Mesenteric fat pad (tissue), 1 donor: ENCODE data around the gene RIPOR3. TPM values are rescaled to one million over a fixed set of nuclear protein-coding genes. Genes with fewer than 3 reads are reported as not detected.
"Not testable (repeated sequence)": the region's sequence is repeated elsewhere in the genome, so short reads cannot be mapped to it uniquely, and the experiment has no call there.

ENCODE experiments used
- DNase-seq: peaks from one replicate; pipeline ENCODE4 v3.0.0-alpha.2; 2020; ENCODE audit warnings: low spot score
- total RNA-seq: library from RNA; stranded (reverse); fragmentation: NEBNext Ultra II Directional; extraction: Animal tissue kit (Norgen Biotek cat#: 25700); gene quantifications from one replicate; pipeline ENCODE4 v1.2.1, GENCODE V29; 2021
- donor health status: DM: yes; HTN: yes; CAD: no.

Gene RIPOR3
- total RNA-seq, 1 donor from 2014 or later, result 19.7 TPM

DNA sequence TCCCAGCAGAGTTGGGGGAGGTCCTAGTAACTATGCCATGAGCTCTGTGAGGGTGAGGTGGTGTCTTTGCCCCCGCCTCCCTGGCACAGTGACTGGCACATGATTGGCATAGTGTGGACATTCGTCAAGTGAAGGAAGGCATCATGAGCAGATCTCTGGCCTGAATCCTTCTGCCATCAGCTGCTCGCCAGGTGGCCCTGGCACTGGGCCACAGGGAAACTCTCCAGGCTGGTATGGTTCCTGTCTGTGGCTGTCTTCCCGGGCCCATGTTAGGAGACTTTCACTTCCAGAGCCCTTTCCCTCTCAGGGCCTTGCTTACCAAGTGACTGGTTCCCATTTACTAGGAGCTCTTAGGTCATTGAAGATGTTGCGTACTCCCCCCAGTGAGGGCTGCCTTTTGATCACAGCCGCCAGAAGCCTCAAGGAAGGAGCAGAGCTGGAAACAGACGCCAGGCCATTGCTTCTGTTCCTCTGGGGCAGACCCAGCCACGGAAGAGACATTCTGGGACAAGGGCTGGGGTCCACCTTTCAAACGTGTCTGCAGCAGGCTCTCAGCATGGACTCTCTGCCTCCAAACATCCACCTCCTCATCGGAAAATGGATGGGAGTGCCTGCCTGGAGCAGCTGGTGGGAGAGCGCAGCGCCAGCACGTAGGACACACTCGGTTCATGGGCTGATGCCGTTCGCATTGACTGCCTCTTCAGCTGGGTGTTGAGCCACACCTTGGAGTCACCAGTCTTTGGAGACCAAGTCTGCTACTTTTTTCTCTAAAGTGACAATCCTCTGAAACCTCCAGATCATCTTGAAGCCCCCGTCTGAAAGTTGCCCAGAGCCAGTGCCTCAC, 113.9 kb downstream of the RIPOR3 start:
- DNase-seq, result peak; percentile 71

DNA sequence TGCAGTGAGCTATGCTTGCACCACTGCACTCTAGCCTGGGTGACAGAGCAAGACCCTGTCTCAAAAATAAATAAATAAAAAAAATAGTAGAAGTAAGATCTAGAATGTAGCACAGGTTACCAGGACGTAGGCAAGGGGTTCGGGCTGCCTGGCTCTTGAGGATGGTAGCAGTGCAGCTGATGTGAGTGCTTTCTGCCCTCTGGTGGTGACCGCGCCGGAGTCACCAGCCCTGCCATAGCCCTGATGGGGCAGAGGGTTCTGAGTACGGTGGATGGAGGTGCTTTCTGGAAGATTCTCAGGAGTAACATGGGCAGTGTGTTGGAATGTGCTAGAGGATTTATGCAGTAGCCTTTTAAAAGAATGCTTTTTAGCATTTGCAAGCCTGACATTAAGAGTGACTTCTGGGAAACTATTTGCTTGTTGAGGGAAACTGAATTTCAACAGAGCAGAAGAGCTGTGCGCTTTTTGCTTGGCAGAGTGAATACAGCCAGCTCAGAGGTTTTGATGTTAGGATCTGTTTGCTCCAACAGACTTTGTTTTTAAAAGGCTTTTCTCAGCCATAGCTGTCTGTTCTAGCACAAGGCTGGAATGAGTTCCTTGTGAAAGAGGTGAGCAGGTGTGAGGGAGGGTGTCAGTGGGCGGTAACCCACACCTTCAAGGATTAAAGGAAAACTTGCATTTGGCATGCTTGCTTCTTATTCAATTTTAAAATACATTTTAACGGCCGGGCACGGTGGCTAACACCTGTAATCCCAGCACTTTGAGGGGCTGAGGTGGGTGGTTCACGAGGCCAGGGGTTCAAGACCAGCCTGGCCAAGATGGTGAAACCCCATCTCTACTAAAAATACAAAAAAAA, 115.2 kb downstream of the RIPOR3 start:
- DNase-seq, result peak; percentile 16

DNA sequence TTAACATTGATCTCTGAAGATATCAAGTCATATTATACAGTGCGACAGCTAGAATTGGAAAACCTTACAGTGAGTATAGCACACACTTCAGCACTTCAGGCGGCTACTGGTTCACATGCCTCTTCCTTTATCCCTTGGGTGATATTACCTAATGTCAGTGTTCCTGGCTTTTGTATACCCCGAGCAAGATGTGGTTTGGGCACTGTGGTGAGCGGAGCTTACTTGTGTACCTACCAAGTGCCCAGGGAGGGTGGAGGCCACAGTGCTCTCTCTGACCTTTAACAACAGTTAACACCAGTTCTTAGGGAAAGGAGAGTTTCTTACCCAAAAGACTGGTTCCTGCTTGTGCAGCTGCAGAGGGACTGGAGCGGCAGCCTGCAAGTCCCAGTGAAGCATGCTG, 116.8 kb downstream of the RIPOR3 start:
- DNase-seq, result no peak

DNA sequence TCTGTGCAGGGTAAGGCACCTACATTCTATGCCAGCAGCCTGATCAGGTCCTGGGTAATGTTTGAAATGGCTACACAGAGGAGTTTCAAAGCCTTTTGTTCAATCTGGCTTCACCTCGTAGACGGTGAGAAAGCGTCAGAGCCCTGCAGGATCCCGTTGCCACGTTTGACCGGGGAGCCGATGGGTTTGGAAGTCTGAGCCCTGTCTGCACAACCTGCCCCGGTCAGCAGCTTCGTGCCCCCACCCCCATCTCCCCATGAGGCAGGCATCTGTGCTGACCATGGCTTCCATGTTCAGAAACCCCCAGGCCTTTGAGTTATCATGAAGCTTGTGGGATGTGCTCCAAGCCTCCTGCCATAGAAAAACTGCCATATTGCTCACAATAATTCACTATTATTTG, 117.2 kb downstream of the RIPOR3 start:
- DNase-seq, result no peak

DNA sequence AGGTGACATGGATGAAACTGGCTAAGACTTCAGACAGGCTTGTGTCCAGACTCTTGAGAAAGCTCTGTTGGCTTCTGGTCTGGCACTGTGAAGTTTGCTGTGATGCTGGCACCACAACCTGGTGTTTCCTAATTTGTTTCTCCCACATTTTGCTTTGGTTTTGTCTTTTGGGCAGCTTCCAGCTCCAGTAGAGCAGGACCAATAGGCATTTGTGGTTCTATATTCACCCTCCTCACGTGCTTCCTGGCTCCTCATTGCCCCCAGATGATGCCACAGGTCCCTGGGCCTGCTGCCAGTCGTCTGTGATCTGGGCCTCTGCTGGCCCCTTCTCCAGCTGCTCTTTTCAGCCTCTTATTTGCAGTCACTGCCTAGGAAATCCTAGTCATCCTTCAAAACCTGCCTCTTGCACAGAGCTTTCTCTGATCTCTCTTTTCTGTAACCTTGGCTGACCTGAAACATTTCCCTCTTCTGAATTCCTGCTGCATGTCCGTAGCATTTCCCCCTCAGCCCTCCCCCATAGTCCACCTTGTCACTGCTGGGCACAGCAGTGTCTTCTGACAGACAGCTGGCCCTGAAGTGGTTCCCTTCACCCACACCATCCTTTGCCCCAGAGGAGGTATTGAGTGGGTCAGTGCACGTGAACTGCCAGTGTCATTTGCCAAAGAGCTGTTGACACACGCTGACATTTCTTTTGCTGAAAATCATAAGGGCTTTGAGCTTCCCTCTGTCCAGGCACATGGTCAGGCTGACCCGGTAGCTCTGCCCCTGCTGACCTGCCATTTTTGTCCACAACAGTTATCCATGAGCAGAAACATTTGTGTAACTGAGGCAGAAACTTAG, 118.2 kb downstream of the RIPOR3 start:
- DNase-seq, result no peak

DNA sequence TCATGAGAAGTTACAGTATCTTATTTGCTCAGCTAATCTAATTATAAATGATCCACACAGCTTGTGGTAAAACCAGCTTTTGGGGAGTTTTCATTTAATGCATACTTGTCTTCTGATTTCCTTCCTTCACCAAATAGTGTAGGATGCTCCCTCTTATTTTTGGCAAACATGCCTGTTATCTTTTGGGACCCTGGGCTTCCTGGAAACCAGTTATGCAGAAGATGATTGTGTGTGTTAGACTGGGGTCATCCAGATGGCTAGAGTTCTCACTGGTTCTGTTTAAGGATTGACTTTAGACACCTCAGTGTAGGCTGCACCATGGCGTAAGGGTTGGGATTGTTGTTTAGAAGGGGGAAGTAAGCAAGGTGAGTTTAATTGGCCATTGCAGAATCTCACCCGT, 119.9 kb downstream of the RIPOR3 start:
- no peak for DNase-seq

DNA sequence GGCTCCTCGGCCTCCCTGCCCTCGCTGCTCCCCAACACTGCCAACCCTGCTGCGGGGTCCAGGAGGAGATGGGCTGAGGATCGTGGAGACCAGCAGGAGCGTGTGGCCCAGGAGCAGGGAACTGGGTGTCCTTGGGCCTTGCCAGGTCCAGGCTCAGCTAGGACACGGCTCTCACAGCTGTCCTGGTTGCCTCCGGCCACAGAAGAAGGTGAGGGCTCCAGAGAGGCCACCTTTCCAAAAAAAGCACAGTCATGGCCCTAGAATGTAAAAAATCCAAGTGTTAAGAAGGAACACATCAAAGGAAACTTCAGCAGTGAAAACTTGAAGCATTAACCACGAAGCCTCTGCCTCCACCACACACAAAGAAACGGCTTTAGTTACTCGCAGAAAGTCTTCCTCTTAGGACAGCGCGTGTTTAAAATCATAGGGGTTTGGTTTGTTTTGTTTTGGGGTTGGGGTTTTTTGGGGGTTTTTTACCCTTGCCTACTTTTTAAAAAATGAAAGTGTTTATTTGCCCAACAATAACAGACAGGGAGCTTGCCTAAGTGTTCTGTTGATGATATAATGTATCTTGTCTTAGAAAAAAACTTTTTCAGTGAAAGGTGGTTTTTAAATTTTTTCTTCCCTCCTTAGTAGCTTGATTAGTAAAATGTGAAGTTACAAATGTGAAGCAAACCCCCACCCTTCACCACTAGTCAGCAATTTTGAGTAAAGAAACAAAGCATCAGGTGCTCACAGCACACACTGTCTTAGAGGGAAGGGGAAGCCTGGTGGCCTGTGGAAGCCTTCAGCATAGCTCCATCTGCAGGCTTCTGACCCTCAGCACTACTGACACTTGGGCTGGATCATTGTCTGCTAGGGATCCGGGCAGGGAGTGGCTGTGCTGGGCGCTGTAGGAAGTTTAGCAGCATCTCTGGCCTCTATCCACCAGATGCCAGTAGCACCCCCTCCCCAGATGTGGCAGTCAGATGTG, 121.2 kb downstream of the RIPOR3 start:
- no peak for DNase-seq

DNA sequence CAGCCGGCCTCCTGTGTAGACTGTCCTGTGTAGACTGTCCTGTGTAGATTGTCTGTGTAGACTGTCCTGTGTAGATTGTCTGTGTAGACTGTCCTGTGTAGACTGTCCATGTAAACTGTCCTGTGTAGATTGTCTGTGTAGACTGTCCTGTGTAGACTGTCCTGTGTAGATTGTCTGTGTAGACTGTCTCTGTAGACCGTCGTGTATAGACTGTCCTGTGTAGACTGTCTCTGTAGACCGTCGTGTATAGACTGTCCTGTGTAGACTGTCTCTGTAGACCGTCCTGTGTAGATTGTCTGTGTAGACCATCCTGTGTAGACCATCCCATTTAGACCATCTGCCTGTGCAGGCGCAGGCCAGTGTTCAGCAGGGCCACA, 121.9 kb downstream of the RIPOR3 start:
- DNase-seq, result not testable (repeated sequence)

DNA sequence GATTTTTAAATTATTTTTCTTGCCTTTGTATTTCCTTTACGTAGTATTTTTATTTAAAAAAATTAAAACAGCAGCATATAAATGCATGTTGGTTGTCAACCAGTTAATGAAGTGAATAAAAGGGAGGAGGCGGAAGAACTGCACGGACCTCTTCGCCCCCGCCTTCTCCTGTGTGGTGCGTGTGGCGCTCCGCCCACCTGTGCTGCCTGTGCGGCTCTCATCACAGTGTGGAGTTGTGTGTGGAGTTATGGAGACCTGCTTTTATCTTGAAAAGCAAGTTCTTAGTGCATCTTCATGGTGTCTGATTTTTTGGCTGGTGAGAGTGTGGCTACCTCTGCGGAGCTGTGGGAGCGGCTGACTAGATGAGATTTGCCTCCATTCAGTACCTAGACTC, 122.8 kb downstream of the RIPOR3 start:
- DNase-seq, result no peak

DNA sequence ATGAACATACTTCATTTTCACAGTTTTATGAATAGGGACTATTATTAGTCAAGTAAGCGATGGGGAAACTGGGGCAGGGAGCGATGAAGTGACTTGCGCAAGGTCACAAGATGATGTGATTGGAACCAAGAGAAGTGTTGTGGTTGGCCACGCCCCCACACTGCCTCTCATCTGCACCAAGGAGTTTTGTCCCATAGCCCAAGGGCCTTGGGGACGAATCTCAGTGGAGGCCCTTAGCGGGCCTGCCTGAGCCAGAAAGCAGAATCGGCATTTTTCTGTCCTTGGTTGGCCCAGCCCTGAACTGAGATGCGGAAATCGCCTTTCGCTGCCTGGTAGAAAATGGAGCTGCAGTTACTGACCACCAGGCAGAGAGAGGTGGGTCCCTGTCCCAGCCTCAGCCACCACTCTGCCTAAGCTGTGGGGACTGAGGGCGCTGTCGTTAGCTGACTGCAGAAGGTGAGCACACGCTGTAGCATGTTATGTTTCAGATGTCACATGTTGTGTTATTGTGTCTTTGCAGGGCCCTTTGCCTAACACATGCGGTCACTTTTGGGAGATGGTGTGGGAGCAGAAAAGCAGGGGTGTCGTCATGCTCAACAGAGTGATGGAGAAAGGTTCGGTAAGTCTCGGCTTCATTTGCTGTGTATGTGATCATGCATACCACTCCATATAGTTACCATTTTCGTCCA, 123.3 kb downstream of the RIPOR3 start:
- DNase-seq, result no peak

DNA sequence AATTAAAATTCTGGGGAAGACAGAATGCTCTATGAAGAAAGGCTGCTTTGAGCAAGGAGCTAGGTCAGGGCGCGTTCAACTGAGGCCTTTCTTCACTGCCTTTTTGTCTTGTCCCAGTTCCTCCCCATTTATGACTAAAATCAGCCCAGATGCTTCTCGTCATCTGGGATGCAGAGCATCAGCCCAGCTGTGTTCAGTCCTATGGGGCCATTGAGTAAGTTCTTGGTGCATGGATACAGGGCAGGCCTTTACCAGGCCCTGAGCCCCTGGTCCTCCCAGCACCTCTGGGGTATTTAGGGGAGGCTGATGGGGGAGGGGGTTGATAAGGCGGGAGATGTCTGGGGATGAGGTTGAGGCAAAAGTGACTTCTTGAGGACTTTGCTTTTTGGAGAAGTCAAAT, 125.5 kb downstream of the RIPOR3 start:
- DNase-seq, result no peak

DNA sequence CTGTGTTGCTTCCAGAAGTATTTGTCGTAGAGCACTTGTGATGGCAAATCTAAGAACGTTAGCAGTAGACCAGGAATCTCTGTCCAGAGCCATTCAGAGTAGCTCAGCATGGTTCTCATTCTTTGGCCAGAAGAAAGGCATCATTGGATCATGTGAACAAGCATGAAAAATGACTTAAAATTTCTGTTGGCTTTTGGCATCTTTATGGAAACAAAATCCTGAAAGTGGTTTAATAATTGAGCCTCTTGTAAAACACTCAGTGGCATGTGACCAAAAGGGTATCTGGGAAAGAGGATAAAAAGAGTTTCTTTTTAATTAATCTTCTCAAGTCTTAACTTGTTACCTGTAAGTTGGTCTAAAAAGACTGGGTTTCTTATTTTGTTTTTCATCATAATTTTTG, 126.0 kb downstream of the RIPOR3 start:
- DNase-seq, result no peak

DNA sequence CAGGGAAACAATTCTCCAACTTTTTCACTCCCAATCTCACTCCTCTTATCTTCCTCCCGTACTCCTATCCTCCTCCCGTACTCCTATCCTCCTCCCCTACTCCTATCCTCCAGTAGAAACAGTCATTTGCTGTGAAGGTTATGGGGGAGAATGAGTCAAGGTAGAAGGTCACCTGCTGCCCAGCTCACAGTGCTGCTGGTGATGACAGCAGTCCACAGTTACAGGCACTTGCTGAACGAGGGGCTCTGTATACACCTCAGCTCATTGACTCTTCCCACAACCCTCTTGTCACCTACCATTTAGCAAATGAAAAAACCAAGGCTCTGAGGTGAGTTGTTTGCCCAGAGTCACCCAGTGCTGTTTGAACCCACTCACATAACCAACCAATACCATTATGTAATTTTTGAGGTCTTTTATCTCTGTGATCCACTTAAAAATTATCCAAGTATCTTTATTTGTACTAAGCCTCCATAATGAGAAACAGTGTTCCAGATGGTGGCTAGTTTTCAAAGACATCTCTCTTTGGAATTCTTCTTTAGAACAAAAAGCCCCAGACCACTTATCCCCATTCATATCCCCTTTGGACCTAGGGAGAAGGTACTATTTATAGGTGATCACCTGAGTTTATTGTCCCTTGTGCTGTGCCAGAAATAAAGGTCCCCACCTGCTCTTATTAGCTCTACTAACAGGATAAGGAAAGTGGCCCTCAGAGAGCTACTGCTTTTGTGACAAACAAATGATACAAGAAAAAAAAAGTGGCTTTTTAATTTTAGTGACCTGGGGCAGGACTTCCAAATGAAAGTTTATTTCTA, 128.0 kb downstream of the RIPOR3 start:
- DNase-seq, result no peak

DNA sequence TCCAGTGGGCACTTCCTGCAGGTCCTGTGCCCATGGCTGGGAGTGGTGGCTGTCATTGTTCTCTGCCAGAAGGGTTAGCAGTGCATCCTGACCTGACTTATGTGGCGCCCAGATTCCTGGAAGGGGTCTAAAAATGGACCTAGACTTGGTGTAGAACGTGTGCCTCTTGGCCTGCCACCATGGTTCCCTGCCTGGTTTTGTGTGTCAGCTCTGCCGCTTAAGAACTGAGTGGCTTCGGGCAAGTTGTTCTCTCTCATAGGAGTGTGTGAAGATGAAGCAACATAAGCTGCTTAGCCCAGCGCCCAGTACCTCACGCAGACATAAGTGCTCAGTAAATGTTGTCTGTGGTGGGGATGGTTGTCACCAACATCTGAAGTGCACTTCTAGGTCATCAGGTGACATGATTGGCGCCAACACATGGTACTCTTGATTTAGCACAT, 129.1 kb downstream of the RIPOR3 start:
- no peak for DNase-seq

DNA sequence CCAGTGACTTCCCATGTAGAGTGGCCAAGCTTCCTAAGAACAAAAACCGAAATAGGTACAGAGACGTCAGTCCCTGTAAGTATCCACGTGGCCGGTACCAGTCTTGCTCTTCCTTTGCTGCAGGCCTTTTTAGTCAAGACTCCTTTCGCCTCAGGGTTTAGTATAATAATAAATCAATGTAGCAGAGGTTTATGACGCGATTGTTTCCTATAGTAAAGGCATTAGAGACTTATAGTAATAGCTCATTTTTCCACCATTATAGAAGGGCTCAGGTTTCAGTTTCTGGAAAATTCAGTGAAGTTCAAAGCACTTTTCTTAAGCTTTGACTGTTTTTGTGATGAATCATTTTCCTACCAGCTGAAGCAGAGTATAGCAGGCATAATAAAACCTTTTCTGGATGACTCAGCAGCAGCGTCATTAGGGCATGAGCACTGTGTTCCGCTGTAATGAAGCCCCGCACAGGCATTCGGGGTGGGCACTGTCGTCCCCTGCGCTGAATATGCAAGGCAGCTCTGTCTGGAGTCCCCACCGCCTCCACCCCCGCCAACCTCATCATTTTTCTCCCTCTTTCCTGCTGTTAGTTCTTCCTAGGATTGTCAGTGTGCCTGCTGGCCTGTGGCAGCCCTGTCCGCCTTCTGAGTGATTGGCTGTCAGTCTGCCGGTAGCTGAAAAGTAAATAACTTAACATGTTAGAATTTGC, 129.8 kb downstream of the RIPOR3 start:
- no peak for DNase-seq

DNA sequence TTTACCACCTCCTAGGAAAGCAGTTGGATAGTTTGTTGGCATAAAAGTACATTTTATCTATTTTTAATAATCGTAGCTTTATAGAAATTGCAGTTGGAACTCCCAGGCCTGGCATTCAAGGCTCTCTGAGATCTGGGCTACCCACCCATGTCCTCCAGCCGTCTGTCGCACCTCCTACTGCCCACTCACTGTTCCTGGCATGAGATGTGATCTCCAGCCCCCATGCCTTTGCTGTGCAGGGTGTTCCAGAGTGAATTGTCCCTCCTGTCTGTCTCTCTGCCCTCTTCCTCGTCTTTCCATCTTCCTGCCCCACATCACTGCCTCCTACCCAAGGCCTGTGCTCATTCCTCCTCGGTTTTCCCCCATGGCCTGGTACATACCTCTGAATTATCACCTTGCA, 130.5 kb downstream of the RIPOR3 start:
- DNase-seq, result no peak

DNA sequence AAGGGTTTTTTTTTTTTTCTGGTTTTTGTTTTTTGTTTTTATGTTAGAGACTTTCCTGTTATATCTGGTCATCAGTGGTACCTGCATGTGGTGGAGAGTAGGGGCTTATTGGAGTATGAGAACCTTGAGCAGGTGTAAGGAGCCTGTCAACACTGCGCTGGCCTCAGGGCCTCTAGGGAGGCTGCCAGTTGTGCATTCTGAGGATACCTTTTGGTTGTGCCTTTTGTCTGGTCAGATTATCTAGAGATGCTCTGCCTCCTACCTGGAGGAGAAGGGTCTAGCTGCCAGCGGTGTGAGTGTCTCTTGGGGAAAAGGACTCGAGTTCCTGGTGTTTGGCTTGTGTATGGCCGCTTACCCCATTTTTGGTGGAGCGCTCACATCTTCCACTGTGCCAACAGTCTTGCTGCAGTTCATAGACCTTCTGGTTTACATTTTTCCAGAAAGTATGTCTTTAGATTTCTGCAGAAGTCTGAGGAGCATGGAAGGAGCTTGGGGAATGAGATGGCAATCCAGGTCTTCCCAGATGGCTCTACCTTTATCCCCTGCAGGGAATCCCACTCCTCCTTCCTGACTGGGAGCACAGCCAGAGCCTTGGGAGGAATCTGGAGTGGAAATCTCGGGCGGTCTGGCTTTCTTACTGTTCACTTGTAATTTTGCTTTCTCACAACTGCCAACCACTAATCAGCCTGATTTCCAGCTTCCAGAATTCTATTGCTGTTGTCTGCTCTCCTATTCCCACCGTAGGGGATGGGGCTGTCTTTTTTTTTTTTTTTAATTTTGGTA, 131.3 kb downstream of the RIPOR3 start:
- DNase-seq, result no peak
